Inferior parietal cortex (tissue), 1 donor: Measurements from ENCODE around the gene KREMEN1.

Experiments used
- DNase-seq: peaks from one replicate; pipeline ENCODE4 v3.0.0-alpha.2; 2016; ENCODE audit errors: extremely low spot score

The KREMEN1 gene

DNA sequence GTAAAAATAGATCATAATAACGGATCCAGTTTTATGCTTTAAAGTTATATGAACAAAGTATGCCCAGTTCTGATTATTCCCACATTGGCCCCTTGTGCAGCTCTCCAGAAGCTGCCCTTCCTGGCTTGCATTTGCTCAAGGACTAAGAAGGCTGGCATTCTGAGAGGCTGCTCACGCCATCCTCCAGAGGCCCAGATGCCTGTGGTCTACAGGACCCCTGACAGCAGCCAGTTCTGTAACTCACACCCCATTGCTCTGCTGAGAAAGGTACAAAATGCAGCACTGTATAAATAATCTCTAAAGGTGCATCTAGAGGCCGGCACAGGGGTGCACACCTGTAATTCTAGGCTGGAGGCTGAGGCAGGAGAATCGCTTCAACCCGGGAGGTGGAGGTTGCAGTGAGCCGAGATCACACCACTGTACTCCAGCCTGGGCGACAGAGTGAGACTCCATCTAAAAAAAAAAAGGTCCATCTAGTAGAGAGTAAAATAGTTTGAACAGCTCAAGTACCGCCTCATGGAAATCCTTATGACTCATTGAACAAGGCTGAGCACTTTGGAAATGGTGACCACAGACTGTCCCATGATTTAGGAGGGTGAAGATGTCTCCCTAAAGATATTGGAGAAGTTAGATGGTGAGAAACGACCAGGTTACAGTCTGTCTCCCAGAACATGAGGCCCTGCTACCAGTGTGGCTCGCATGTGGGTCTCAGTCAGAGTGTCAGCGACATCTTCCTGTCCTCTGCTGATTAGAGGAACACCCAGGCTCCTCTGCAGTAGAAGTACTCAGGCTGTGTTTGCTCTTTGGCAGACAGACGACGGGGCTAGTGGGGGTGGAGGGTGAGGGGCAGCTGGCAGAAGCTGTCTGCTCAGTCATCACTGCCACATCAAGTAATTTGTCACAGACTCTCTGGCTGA, 56.3 kb downstream of the KREMEN1 start:
- no peak for DNase-seq

DNA sequence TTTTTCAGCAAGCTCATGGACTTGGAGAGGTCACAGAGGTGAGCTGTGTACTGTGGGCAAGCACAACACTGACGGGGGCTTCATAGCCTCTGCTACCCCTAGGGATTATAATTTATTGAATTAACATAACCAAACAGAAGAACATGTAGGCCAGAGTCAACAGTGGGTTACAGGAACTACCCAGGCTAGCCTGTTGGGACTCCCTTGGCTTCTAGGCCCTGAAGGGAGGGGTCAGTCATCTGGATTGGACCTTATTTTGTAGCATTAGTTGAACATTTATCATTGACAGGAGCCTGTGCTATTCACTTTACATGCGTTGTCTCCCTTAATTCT, 56.9 kb downstream of the KREMEN1 start:
- DNase-seq = no peak

DNA sequence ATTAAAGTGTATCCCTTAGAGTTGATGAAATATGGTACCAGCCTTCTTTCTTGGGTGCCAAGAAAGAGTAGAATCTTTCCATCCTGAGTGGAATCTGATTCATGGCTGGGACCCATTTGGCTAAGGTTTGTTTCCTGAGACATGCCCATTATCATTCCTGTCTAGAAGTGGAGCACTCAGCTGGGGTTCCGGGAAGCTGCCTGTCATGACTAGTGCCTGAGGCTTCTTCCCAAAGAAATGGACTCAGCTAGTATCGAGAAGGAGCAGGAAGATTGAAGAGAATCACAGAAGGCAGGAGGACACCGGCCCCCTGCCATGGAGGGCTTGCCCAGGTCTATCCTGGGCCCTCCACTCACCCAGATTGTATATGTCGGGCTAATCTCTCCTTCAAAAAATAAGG, 57.6 kb downstream of the KREMEN1 start:
- DNase-seq = no peak

DNA sequence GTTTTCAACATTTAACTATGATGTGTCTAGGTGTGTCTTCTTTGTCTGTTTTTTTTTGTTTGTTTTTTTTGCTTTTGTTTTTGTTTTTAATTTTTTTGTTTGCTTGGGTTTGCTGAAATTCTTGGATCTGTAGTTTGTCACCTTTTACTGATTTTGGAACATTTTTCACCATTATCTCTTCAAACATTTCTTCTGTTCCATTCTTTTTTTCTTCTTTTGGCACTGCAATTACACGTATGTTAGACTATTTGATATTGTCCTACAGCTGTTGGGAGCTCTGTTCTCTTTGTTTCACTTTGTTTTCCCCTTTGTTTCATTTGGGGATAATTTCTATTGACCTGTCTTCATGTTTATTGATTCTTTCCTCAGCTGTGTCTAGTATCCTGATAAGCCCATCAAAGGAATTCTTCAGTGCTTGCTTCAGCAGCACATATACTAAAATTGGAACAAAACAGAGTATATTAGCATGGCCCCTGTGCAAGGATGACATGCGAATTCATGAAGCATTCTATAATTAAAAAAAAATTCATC, 60.8 kb downstream of the KREMEN1 start:
- no peak for DNase-seq

DNA sequence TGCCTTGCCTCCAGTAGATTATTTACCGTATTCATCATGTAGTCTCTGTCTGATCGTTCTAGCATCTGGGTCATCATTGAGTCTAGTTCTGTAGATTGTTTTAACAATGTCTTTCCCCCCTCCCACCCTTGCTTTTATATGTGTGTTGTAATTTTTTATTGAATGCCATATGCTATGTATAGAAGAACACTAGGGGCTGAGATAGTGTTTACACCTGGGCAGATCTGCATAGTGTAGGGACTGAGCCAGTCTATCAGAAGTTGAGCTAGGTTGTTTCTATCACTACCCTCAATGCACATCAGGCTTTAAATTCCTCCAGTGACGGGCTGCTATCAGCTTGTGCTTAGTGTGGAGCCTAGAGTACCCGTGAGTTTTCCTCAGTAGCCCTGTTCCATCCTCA, 61.6 kb downstream of the KREMEN1 start:
- no peak for DNase-seq

DNA sequence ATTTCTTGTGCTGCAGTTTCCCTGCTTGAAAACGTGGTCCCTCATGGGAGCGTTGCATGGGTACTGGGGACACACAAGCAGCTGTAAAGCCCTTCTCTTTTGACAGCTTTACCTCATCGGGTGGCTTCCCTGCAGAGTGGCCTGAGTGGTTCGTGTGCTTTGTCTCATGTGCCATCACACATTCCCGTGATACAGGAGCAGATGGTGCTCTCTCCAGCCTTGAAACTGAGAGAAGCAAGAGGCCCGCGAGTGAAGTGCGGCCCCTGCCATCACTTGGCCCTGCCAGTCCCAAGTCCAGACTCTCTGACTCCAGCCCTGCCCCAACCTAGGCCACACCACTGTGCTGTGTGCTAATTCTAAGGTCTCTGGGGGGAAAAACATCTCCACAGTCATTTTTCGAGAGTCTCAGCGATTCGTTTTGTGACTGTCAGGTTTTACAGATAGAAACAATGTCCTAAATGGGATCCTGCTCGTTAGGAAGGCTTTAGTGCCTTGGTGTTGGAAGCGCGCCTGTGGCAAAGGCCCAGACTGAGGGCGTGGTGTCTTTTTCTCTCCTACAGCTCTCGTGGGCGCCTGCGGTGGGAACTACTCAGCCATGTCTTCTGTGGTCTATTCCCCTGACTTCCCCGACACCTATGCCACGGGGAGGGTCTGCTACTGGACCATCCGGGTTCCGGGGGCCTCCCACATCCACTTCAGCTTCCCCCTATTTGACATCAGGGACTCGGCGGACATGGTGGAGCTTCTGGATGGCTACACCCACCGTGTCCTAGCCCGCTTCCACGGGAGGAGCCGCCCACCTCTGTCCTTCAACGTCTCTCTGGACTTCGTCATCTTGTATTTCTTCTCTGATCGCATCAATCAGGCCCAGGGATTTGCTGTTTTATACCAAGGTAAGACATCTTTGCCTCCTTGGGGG, 64.2 kb downstream of the KREMEN1 start:
- DNase-seq = no peak

DNA sequence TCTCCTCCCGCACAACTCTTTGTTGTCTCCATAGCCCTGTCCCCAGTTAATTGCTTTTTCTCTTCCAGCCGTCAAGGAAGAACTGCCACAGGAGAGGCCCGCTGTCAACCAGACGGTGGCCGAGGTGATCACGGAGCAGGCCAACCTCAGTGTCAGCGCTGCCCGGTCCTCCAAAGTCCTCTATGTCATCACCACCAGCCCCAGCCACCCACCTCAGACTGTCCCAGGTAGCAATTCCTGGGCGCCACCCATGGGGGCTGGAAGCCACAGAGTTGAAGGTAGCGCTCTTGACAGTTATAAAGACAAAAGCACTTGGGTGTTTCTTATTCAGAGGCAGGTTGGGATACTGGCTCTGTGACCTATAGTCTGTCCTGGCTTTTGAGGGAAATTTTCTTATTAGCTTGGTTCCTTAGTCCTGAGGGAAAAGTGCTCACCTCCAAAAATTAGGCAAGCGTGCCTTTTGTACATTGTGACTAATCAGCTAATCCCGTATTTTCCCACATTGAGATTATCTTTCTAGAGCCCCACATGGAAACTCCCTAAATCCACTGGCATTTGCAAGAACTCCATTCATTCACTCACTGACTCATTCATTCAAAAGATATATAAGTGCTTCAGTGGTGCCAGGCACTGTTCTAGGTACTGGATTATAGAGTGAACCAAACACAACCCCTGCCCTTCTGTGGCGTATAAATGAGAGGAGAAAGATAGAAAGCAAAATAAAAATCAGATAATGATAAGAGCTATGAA, 65.9 kb downstream of the KREMEN1 start:
- DNase-seq = no peak

DNA sequence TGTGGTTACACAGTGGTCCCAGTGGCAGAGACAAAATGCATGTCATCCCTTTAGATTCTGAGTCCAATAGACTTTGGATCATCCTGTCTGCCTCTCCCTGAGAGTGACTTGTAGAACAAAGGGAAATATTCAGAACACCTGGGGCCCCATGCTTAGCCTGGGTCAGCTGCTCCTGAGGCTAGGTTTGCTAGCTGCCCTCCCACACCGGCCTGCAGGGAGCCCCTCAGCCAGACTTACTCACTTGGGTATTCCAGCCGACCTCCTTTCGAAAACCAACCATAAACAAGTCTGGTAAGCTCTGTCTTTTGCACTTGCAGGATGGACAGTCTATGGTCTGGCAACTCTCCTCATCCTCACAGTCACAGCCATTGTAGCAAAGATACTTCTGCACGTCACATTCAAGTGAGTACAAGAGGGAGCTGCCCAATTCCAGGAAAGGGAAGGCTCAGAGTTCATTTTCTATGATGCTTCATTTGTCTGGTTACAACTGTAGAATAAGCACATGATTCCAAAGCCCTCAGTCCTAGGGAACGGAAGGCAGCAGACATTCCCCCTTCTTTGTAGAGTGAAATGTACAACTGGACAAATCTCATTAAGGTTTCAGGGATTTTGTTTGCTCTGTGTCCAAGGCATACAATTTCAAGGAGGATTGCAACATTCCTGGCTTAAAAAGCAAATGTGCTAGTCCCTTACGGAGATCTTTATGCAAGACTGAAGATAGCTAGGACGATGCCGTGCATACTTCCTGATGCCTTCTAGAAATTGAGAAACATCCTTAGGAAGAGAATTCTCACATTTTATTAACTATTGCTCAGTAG, 67.3 kb downstream of the KREMEN1 start:
- no peak for DNase-seq

DNA sequence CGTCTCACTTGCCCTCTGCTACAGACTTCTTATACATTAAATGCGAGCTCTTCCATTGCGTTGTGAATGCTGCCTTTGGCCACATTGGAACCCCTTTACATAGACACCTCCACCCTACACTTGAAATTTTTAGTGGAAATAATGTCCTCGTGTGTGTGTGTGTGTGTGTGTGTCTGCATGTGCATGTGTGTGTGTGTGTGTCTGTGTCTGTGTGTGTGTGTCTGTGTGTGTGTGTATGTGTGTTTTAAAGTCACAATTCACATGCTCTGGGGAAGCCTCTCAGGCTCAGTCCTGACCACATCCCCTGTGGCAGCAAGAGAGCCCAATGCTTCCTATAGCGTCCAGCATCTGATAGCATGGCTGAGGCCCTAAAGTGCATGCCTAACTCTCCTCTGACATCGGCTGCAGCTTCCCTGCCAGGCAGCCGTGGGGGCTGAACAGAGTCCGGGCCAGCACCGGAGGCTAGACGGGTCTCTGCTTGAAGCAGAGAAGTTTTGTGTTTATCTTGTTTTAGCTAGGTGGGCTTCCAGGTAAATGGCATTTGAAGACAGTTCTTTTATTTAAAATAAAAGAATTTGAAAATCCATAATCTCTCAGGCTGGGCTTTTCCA, 68.3 kb downstream of the KREMEN1 start:
- DNase-seq = no peak

DNA sequence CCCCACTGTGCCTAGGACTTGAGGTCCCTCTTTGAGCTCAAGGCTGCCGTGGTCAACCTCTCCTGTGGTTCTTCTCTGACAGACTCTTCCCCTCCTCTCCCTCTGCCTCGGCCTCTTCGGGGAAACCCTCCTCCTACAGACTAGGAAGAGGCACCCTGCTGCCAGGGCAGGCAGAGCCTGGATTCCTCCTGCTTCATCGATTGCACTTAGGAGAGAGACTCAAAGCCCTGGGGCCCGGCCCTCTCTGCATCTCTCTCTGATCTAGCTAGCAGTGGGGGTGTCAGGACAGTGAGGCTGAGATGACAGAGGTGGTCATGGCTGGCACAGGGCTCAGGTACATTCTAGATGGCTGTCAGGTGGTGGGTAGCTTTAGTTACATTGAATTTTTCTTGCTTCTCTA, 69.3 kb downstream of the KREMEN1 start:
- DNase-seq = no peak

DNA sequence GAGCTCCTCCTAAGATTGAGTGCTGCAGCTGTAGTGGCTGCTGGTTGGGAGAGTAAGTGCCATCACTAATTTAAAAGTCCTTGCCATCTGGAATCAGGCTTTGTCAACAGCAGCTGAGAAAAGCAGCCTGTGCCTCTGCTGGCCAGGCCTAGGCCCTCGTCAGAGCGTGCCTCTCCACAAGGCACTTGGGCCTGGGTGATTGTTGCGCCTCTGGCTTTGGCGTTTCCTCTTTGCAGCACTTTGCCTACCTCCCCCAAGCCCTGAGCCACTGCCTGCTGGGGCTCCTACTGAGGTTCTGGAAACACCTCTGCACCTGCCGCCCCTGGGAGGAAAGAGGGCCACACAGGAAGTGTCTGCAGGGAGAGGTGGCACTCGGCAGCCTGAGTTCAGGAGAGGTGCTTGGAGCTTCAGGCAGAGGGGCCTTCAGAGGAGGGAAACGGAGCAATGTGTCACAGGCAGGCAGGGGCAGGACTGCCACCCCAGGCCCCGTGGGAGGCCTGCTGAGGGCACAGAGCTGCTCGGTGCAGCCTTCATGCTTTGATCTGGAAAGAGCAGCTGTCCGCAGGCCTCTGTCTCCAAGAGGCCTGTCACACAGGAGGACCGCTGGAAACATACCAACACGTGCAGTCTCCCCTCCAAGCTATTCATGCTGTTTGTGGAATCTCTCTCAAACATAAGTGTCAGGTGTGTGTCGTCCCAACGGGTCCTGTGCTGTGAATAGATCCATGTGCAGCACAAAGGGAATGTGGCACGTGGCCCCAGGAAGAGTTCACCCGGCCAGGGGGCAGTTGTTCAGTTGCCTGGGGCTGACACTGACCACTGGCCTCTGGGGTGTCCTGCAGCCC, 71.3 kb downstream of the KREMEN1 start:
- no peak for DNase-seq

DNA sequence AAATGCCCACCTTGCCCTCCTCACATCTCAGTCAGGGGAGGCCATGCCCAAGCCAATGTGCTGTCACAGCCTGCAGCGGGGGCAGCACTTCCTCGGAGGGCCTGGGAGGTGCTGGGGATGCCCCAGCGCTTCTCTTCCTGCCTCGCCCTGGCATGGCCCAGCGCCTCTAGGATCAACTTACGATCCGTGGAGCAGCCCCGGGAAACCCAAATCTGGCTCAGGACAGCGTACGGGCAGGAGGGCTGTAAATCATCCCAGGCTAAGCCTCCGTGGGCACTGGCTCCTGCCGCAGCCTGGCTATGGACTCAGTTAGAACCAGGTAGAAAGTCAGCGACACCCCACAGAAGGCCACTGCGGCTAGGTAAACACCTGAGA, 71.9 kb downstream of the KREMEN1 start:
- DNase-seq = no peak

DNA sequence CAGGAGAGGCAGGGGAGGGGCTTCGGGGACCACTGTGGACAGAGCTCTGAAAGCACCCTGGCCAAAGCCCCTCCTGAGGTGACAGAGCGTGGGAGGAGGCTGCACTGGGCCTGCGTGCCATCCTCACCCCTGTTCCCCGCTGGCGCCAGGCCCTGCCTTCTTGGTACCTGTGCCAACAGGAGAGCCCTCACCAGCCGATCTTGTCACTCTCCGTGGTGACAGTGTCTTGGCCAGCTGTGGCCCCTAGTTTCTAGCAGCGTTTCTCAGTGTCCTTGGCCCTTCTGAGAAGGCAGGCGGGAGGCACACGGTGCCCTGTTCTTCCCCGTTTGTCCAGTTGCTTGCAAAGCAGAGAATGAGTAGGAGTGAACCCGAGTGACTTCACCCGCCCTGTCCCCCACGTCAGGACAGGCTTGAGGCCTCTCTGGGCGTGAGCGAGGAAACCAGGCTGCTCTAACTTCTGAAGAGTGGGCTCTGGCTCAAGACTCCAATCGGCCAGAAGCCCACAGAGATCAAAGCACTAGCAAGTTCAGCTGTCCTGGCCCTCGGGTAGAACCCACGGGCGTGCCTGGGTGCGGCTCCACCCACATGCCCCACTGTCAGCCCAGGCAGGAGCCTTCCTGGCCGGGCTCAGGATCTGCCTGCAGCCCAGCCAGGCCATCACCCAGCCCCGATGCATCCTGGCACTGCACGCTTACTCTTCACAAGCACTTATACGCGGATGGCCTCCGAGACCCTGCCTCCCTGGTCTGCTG, 72.7 kb downstream of the KREMEN1 start:
- no peak for DNase-seq

DNA sequence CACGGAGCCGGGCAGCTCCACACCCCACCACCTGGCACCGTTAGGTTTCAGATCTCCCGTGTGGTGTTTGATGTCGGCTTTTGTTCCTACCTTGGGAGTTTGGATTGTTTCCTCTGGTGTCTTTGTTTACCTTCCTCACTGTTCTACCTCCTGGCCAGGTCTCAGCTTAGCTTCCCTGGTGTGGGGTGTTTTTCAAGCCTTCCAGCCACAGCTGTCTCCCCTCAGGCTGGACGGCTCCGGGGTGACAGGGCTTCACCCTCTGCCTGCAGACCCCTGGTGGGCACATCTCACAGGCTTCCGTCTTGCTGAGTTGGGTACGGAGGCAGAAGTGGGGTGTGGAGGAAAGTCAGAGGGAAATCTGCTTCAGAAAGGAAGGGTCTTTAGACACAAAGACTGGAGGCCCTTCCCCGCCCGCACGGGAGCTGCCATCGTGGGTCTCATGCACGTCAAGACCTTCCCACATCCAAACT, 73.3 kb downstream of the KREMEN1 start:
- no peak for DNase-seq

DNA sequence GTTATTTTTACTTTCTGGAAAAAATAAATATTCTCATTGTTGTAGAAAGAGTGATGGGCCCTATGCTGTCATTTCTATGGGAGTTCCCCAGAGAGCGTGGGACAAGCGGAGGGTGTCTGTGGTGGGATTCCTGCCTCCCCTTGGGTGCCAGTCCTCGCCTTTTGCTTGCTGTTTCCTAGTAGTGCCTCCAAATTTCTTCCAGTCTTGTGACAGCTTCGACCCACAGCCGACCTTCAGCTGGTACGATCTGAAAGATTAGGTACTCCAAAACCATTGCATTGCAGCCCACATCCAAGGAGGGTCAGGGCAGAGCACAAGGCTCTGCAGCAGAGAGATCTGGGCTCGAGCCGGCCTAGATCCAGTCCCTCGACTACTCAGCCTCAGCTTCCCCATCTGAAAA, 73.9 kb downstream of the KREMEN1 start:
- no peak for DNase-seq

DNA sequence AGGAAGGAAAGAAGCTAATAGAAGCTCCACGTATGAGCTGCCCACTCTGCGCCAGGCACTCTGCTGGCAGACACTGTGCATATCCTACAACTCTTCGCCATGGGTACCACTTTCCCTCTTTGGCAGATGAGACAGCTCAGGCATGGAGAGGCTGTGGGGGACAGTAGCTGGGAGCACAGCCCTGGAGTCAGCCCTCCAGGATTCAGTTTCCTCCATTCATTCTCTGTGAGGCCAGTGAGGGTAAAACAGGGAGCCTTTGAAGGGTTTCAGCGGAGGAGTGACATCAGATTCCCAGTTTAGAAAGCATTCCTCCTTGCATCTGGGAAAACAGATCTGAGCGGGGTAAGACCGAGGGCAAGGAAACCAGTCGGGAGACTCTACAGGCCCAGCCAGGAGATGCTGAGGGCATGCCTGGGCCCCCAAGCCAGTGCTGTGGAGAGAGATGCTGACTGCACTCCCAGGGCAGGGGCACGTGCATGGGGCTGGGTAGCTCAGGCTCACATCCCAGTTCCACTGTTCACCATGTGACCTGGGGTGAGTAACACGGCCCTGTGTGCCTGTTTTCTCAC, 74.6 kb downstream of the KREMEN1 start:
- DNase-seq = no peak

DNA sequence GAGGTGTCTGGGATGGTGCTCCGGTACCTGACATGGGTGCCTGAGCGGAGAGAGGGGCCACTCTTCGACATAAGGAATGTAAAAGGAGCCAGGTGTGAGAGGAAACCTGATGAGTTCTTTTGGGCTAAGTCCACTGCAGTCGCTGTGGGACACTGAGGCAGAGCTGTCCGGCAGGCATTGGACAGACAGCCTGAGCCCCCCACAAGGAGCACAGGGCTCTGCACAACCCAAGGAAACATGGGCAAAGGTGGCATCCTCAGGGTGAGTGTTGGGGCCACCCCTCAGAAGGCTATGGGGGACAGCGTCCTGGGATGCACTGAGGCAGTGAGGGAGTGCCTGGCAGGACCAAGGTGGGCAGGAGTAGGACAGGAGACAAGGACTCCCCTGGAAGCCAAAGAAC, 75.2 kb downstream of the KREMEN1 start:
- no peak for DNase-seq

DNA sequence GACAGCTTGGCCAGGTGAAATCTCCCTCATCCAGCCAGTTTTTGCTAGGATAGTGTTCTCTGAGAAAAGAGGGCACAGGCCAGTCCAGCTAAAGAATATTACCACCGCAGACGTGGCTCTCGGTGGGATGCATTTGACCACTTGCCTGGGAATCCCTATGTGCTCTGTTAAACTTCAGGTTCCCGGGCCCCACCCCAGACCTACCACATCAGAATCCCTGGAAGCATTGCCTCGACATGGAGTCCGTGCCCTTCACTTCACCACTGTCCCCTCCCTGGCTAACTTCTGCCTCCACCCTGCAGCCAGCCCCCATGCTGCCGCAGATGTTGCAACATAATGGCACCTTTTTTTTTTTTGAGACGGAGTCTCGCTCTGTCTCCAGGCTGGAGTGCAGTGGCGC, 76.0 kb downstream of the KREMEN1 start:
- DNase-seq = no peak
